COR-L47 (cell line): Measurements from ENCODE around the gene TOR2A.
A peak's percentile ranks its signal among the peaks of the same experiment; 100 is the strongest.

Experiments used
- DNase-seq: peaks from one replicate; lab custom pipeline; 2025; lab: John Stamatoyannopoulos, UW

Gene TOR2A

GRCh38 chr9:127720031-127720864 is 14.8 kb downstream of the TOR2A start:
- DNase-seq, result no peak

GRCh38 chr9:127717766-127718165 is 17.3 kb downstream of the TOR2A start:
- no peak for DNase-seq

- no peak for DNase-seq
Measured at GRCh38 chr9:127716412-127716811, 18.7 kb downstream of the TOR2A start.

- peak; percentile 87 for DNase-seq
Measured at GRCh38 chr9:127715470-127716337, 19.4 kb downstream of the TOR2A start, which contains the start of the genes PTRH1 and TTC16. Gene PTRH1 (minus strand): TSS chr9:127715663. CDS start chr9:127715639, 24 bp downstream. Gene TTC16 (plus strand): TSS chr9:127716079. CDS start chr9:127716146, 67 bp downstream.

- DNase-seq, result no peak
Measured at GRCh38 chr9:127714951-127715469, 20.1 kb downstream of the TOR2A start.

- no peak for DNase-seq
Measured at GRCh38 chr9:127714020-127714750, 20.9 kb downstream of the TOR2A start.

- no peak for DNase-seq
Measured at GRCh38 chr9:127712867-127713266, 22.2 kb downstream of the TOR2A start.

DNA sequence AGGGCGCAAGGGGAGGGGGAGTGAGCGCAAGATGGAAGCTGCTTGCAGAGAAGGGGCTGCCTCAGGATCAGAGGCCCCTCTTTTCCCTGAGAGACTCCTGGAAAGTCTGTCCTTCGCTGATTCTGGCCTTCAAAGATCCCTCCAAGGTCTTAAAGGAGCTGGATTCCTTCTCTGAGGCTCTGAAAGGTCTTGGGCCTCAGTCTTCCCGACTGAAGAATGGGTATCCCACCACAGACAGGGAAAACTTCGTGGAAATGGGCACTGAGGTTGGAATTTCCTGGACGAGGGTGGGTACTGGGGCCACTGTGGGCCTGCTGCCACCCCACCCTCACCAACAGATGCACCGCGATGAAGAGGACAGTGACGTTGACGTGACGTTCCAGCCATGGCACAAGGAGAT is 22.7 kb downstream of the TOR2A start:
- DNase-seq, result no peak

DNA sequence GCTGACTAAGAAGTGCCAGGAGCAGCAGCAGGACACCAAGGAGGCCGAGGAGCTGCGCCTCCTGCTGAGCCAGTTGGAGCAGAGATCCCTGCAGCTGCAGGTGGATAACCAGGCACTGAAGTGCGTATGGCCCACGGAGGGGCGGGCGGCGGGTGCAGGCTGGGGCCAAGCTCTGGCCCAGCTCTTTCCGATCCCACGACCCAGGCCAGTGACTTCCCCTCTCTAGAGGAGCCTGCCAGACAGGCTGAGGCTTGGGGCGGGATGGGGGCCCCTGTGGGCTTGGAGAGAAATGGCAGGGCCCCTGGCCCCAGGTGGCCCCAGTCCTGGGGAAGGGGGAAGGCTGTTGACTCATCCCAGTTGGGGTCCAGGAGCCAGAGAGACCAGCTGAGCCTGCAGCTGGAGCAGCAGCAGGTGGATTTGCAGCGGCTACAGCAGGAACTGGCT is 23.2 kb downstream of the TOR2A start:
- DNase-seq, result peak; percentile 86

GRCh38 chr9:127711226-127711701 is 23.8 kb downstream of the TOR2A start:
- no peak for DNase-seq

- no peak for DNase-seq
Measured at GRCh38 chr9:127710204-127710783, 24.8 kb downstream of the TOR2A start.

GRCh38 chr9:127708952-127709587 is 26.0 kb downstream of the TOR2A start:
- DNase-seq, result no peak

- DNase-seq, result no peak
Measured at GRCh38 chr9:127707766-127708165, 27.3 kb downstream of the TOR2A start.

DNA sequence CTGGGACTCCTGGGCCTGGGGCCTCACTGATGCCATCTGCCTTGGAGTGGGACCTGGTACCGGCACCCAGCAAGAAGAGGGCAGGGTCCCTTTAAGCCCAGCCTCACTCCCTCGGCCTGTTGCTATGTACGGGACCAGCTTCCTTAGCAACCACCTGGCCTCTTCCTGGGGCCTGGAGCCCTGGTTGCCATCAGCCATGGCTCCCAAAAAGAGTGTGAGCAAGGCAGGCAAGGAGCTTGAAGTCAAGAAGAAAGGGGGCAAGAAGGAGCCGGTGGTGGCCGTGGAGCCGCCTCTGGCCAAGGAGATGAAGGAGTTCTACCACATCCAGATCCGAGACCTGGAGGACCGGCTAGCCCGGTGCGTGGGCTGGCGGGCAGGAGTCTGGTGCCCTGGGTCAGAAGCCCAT is 28.3 kb downstream of the TOR2A start, which contains the start of gene CFAP157:
Gene CFAP157, plus strand, starts transcription at position 153 of the 406 bp plus-strand sequence. Its CDS starts 44 bp downstream, at position 197.
- DNase-seq, result peak; percentile 30

DNA sequence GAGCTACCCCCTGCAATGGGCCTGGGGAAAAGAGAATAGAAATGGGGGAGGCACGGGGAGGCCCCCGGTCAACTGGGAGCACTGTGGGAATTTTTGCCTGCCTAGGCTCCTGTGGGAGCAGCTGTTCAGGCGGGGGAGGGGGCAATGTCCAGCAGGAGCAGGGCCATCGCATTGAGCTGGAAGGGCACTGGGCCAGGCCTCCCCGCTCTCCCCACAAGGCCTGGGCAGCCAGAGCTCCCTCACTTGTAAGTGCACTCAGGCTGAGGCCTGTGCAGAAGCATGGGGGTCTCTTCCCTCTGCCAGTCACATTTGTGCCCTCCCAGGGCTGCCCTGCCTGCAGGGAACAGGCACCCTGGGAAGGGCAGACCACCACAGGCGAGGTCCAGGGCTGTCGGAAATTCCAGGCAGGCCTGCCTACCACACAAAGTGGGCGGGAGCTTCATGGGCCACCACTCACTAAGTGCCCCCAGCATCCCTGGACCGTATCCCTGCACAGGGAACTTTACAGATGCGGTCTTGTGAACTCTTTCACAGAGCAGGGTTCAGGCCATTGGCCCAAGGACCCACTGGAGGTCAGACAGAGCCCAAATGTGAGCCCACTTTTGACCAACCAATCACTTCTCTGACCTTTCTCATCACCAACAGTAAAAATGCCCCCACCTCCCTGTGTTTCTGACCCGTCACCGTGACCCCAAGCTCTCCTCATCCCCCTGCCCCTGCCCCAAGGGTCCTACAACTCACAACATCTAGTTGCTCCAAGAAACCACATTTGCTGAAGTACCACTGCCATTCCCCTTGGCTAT is 29.3 kb downstream of the TOR2A start:
- no peak for DNase-seq

- DNase-seq, result no peak
Measured at GRCh38 chr9:127703289-127703946, 31.7 kb downstream of the TOR2A start.

DNA sequence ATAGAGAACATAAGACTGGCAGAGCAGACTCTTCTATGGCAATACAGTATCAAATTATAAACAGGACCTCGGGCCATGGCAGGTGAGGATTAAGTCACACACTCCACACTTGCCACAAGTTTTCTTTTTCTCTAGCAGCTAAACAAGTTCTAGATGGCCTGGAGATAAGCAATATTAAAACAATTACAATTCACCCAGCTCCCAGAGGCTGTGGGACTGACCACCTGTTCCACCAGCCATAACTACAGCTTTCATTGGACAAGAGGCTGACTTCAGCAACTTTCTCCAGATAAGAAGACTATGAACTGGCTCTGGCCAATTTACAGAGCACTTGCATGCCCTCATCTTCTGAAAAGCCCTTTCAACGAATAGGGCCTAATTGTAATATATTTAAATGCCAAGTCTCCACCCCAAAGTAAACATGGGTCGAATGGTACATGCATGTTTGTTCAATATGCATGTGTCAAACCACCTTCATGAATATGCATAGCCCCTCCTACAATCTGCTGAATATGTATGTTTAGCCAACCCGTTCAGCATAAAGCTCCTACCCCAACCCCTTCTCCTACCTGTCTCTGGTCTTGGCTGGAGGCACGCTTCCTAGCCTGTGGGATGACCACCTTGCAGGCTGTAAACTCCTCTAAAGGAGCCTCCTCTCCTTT is 34.4 kb downstream of the TOR2A start:
- no peak for DNase-seq

DNA sequence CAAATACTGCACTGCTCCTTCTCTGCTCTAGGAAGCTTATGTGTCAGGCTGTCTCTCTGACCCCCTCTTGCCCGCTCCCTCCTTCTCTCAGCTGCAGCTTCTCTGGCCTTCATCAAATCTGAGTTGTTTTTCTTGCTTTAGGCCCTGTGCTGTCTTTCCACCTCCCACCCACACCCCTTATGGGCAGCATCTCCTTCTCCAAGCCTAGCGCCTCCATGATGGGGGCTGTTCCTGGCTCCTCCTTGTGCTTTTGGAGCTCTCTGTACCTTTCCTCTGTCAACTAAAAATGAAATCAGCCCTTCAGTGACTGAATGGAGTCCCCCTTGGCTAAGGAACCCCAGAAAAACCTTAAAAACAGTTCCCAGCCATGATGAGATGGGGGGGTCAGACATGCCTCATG is 35.0 kb downstream of the TOR2A start:
- DNase-seq, result no peak
